Right ventricle myocardium inferior (tissue), 1 donor: ENCODE measurements around the gene EHMT2. TPM values are rescaled to one million over a fixed set of nuclear protein-coding genes. Genes with fewer than 3 reads are reported as not detected.
"Not testable (repeated sequence)": the region's sequence is repeated elsewhere in the genome, so short reads cannot be mapped to it uniquely, and the experiment has no call there.

ENCODE experiments used
- ATAC-seq: fragments of 200-7000 bp; cut with Tn5 transposase; one replicate; pipeline ENCODE4 v1.9.1; 2020; ENCODE audit warnings: mild to moderate bottlenecking, moderate library complexity
- DNase-seq: peaks from one replicate; pipeline ENCODE4 v3.0.0; 2021; ENCODE audit errors: missing footprints
- intact Hi-C: fragments of 100-400 bp; cut with DNase I; formaldehyde crosslinking; loops from one replicate; pipeline ENCODE4 v1.11.0; 2022
- total RNA-seq: library from RNA; stranded (reverse); fragmentation: NEBNext Ultra II Directional; extraction: Animal tissue kit (Norgen Biotek cat#: 25700); gene quantifications from one replicate; pipeline ENCODE4 v1.2.1, GENCODE V29; 2021
- donor health status: DM: no; HTN: yes; CAD: no; lungs with severe emphysema.

The EHMT2 gene
- total RNA-seq, 1 donor from 2014 or later: 16.8 TPM

DNA sequence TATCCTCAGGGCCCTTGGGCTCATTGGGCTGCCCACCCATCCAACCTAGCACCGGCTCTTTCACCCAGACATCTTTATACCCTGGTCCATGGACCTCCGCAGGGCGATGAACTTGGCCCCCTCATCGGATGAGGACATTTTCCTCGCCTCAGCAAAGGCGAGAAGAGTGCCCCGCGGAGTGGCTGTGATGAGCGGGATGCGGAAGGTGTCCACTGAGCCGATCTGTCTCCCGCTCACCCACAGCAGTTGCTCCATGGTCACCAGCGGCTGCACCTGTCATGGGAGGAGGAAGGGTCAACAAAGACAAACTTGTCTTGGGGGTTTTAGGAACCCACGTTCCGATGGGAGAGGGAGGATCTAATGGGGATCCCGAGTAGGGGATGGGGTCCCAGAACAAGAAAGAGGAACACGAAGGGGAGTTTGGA is 35.6 kb downstream of the EHMT2 start:
- DNase-seq (no peak), ATAC-seq (no peak)
- intact Hi-C loops: loop anchor here (10.0 kb wide), 1 partner anchor 177 kb away; the partner anchor contains the start of gene LY6G5C

DNA sequence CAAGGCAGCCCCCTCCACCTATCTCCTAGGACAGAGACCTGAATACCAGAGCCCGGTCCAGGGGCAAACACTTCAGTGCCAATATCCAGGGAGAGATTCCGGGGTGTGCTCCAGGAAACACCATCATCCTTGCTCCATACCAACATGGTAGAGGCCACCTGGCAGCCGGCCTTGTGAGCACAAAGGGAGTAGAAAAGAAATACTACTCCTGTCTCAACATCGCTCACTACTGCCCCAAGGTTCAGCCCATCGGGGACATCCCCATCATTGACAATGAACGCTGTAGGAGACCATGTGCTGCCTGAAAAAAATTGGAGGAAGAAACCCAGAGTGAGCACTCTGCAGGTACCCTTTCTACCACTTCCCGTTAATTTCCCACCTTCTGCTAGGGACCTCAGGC is 36.3 kb downstream of the EHMT2 start:
- ATAC-seq (no peak), DNase-seq (no peak)
- intact Hi-C loops: loop anchor here (10.0 kb wide), 1 partner anchor 176 kb away; the partner anchor contains the start of gene LY6G5C

DNA sequence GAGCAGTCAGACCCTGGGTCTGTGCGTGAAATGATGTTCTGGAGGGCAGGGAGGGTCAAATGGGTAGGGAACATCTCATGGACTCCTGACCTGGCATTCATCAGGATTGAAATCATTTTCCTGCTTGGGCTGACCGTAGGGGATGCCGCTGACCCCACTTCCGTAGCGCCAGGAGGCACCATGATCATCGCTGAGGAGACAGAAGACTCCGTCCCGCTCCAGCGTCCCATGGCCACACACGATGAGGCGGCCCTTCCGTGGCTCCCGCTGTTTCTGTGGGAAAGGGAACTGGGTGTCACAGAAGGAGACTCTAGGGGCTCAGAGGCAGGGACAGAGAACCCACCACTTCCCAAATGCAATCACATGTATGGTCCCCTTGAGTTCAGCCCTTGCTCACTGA is 37.1 kb downstream of the EHMT2 start:
- ATAC-seq (no peak), DNase-seq (no peak)
- intact Hi-C loops: loop anchor here (10.0 kb wide), 1 partner anchor 176 kb away; the partner anchor contains the start of gene LY6G5C

DNA sequence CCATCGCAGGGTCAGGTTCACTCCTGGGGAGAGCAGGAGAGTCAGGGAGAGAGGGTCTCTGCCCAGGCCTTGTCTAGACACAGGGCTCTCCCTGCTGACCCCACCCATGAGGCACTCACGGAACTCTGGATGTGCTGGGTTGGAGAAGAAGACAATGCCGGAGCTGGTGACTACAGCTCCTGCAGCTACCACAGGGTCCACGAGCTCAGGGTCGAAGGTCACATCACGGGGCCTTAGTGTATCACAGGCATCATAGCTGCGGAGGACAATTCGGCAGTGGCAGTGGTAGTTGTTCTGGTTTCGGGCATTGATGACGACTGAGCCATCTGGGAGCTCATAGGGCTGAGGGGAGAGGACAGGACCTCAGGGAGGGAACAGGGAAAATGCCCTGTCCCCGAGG is 37.6 kb downstream of the EHMT2 start:
- intact Hi-C loops: loop anchor here (10.0 kb wide), 1 partner anchor 175 kb away; the partner anchor contains the start of gene LY6G5C
- ATAC-seq: no peak
- DNase-seq: no peak

DNA sequence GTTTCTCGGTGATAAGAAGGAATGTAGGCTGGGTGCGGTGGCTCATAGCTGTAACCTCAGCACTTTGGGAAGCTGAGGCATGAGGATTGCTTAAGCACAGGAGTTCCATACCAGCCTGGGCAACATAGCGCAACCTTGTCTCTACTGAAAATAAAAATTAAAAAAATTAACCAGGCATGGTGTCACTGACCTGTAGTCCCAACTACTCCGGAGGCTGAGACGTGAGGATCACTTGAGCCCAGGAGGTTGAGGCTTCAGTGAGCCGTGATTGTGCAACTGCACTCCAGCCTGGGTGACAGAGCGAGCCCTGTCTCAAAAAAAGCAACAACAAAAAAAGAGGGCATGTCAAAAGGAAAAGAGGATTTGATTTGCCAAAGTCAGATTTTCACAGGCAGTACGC is 38.8 kb downstream of the EHMT2 start:
- ATAC-seq: no peak
- intact Hi-C loops: no loop called here
- no peak for DNase-seq

DNA sequence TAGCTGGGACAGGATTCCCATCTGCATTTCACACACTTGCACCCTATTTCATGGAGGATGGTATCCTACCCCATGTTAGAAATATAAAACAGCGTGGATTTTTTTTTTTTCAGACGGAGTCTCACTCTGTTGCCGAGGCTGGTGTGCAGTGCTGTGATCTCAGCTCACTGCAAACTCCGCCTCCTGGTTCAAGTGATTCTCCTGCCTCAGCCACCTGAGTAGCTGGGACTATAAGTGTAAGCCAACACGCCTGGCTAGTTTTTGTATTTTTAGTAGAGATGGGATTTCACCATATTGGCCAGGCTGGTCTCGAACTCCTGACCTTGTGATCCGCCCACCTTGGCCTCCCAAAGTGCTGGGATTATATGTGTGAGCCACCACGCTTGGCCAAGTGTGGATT is 39.7 kb downstream of the EHMT2 start:
- ATAC-seq, intact Hi-C loops, DNase-seq: not testable (repeated sequence)

DNA sequence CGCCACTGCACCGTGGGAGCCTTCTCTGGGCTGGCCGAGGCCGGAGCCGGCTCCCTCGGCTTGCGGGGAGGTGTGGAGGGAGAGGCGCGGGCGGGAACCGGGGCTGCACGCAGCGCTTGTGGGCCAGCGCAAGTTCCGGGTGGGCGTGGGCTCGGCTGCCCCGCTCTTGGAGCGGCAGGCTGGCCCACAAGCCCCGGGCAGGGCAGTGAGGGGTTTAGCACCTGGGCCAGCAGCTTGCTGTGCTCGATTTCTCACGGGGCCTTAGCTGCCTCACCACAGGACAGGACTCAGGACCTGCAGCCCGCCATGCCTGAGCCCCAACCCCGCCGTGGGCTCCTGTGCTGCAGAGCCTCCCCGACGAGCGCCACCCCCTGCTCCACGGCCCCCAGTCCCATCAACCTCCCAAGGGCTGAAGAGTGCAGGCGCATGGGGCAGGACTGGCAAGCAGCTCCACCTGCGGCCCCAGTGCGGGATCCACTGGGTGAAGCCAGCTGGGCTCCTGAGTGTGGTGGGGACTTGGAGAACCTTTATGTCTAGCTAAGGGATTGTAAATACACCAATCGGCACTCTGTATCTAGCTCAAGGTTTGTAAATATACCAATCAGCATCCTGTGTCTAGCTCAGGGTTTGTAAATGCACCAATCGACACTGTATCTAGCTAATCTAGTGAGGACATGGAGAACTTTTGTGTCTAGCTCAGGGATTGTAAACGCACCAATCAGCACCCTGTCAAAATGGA is 45.3 kb downstream of the EHMT2 start:
- DNase-seq, ATAC-seq, intact Hi-C loops: not testable (repeated sequence)

DNA sequence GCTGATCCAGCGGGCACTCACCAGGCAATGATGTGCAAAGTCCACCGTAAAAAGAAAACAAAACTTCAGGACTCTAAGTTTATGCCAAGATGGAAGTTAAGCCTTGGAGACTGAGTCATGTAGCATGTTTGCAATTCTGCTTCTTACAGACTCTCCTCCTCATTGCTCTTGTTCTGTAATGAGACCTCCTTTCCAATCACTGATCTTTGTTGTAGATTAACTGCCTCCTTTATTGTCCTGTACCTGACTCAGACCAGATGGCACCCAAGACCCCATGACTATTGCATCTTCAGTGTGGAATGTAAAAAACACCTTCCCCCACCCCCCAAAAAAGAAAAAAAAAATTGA is 46.0 kb downstream of the EHMT2 start:
- intact Hi-C loops: no loop called here
- ATAC-seq: no peak
- DNase-seq: no peak

DNA sequence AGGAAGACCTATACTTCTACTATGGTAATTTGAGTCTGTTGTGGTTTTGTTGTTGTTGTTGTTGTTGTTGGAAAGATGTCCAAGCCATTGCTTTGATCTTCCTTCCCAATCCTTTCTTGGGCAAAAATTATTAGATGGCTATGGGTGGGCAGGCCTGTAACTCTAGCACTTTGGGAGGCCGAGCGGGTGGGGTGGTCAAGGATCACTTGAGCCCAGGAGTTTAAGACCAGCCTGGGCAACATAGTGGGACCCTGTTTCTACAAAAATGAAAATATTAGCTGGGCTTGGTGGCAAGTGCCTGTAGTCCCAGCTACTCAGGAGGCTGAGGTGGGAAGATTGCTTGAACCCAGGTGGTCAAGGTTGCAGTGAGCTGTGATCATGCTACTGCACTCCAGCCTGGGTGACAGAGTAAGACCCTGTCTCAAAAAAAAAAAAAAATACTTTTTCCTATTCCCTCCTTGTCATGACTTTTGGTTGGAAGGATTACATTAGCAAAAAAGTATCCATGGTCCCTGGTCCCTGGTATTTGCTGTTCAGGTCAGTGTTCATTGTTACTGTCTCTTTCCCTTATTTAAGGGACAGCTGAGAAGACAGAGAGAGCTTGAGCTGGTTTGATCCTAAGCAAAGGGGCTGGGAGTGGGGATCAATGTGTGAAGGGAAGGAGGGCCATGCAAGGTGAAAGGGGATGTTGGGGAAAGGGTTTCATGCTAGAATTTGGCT is 46.6 kb downstream of the EHMT2 start:
- ATAC-seq: no peak
- intact Hi-C loops: no loop called here
- DNase-seq: no peak

DNA sequence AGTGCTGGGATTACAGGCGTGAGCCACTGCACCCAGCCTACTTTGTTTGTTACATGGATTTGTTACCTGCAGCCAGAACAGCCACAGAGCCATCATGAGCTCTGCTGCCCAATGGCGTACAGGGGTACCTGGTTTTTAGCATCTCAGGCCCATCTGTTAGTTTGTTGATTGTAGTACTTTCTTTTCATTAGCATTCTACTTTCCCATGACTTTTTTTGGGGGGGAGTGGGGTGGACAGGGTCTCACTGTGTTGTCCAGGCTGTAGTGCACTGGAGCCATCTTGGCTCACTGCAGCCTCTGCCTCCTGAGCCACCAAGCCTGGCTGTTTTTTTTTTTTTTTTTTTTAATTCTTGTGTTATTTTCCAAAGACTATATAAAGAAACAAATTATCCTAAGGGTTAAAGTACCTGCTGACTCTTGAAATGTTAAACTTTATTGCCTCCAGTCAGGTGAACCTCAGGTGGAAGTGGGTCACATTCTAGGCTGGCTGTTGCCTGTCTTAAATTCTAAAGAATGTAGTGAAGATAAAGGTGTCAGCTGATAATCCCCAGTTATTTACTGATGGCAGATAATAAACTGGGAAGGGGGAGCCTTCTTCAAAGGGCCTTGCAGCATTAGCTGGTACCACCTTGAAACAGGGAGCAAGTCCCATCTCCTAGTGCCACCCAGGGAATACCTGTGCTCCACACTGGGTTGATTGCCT is 50.1 kb downstream of the EHMT2 start:
- ATAC-seq (no peak), DNase-seq (no peak)
- intact Hi-C loops: no loop called here

DNA sequence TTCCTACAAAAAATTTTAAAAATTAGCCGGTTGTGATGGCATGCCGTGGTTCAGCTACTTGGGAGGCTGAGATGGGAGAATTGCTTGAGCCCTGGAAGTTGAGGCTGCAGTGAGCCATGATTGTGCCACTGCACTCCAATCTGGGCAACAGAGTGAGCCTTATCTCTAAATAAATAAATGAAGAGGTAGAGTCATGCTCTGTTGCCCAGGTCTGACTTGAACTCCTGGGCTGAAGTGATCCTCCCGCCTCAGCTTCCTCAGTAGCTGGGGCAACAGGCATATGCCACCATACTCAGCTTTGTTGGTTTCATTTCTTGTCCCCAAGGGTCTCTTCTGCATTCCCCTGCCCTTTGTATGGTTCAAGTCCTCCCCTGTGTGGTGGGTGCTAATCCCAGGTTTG is 53.0 kb downstream of the EHMT2 start:
- intact Hi-C loops: no loop called here
- ATAC-seq (no peak), DNase-seq (no peak)

DNA sequence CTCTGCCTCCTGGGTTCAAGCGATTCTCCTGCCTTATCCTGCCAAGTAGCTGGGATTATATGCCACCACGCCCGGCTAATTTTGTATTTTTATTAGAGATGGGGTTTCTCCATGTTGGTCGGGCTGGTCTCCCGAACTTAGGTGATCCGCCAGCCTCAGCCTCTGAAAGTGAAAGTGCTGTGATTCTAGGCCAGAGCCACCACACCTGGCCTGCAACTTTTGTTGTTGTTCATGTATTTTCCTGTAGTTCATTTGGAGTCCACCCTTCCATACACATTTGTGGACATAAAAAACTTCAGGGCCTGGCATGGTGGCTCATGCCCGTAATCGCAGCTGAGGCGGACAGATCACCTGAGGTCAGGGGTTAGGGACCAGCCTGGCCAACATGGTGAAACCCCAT is 55.4 kb downstream of the EHMT2 start:
- intact Hi-C loops: no loop called here
- DNase-seq: no peak
- no peak for ATAC-seq

DNA sequence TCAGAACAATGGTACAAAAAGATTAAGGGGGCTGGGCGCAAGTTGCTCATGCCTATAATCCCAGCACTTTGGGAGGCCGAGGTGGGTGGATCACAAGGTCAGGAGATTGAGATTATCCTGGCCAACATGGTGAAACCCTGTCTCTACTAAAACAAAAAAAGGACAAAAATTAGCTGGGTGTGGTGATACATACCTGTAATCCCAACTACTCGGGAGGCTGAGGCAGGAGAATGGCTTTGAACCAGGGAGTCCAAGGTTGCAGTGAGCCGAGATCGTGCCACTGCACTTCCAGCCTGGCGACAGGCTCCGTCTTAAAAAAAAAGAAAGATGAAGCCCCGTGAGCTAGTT is 57.7 kb downstream of the EHMT2 start:
- not testable (repeated sequence) for DNase-seq, ATAC-seq
- intact Hi-C loops: loop anchor here (10.0 kb wide), 1 partner anchor 295 kb away; the partner anchor contains the start of genes ATP6V1G2, DDX39B and NFKBIL1

DNA sequence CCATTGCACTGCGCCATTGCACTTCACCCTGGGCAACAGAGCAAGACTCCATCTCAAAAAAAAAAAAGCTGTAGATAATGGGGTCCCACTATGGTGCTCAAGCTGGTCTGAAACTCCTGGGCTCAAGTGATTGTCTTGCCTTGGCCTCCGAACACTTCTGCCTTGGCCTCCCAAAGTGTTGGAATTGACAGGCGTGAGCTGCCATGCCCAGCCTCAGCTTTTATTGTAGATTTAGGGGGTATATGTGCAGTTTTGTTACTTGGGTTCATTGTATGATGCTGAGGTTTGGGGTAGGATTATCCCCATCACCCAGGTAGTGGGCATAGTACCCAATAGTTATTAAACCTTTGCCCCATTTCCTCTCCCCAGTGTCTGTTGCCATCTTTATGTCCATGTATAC is 58.5 kb downstream of the EHMT2 start:
- DNase-seq (no peak), ATAC-seq (no peak)
- intact Hi-C loops: loop anchor here (10.0 kb wide), 1 partner anchor 294 kb away; the partner anchor contains the start of genes ATP6V1G2, DDX39B and NFKBIL1

DNA sequence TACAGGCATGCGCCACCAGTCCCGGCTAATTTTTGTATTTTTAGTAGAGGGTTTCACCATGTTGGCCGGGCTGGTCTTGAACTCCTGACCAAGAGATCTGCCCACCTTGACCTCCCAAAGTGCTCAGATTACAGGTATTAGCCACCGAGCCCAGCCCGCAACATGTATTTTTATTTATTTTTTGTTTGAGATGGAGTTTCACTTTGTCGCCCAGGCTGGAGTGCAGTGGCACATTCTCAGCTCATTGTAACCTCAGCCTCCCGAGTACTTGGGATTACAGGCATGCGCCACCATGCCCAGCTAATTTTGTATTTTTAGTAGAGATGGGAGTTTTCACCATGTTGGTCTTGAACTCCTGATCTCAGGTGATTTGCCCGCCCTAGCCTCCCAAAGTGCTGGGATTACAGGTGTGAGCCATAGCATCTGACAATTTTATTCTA is 59.4 kb downstream of the EHMT2 start:
- intact Hi-C loops: loop anchor here (10.0 kb wide), 1 partner anchor 293 kb away; the partner anchor contains the start of genes ATP6V1G2, DDX39B and NFKBIL1
- not testable (repeated sequence) for DNase-seq, ATAC-seq

DNA sequence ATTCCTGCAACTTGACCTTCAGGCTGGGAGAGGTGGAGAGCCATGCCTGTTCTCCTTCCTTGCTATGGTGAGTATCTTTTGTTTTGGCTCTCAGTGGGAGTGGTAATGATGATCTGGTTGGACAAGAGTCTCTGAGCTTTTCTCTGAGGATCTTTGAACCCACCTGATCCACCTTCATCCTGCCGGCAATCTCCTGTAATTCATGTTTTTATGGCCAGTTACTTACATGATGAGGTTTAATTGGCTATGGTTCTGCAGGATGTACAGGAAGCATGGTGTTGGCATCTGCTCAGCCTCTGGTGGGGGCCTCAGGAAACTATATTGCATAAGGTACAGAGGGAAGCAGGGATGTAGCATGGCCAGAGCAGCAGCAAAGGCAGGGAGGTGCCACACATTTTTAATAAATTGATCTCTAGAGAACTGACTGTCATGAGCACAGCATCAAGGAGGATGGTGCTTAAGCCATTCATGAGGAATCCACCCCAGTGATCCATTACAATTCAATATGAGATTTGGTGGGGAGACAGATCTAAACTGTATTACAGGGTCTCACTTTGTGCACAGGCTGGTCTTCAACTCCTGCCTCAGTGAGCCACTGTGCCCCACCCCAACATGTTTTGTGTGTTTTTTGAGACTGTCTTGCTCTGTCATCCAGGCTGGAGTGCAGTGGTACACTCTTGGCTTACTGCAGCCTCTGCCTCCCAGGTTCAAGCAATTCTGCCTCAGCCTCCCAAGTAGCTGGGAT is 60.0 kb downstream of the EHMT2 start:
- intact Hi-C loops: loop anchor here (10.0 kb wide), 1 partner anchor 293 kb away; the partner anchor contains the start of genes ATP6V1G2, DDX39B and NFKBIL1
- ATAC-seq (no peak), DNase-seq (no peak)

DNA sequence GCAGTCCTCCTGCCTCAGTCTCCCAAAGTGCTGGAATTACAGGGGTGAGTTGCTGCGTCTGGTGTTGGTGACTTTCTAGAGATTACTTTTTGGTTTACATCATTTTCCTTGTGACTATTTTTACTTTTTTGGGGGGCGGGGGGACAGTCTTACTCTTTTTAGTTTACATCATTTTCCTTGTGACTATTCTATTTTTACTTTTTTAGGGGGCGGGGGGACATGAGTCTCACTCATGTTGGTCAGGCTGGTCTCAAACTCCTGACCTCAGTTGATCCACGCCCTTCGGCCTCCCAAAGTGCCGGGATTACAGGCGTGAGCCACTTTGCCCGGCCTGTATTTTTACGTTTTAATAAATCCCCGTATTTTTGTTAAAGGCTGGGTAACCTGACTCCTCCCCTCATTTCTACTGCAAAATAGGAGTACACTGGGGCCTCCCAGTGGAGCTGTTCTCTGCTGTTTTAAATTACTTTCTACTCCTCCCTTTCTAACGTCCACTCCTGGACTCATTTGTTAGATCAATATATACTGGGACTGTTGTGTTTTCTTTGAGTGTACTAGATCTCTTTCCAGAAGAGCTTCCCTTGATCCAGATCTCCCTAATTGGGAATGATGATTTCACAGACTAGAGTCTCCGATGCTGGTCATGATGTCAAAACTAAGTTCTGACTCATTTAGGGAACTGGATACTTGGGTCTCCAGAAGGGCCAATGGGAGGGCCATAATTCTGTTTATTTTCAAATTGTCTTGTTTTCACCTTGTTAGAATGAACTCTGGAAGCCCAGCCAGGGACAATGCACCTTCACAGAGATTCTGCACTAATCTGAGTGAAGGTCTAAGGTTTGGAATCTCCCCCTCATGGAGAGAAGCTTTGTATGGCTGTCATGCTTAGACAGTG is 60.8 kb downstream of the EHMT2 start:
- intact Hi-C loops: loop anchor here (10.0 kb wide), 1 partner anchor 292 kb away; the partner anchor contains the start of genes ATP6V1G2, DDX39B and NFKBIL1
- ATAC-seq (no peak), DNase-seq (no peak)
